ENCODE results near the gene SMTN.

SMTN gene

GRCh38 chr22:31128156-31128555 is 47.0 kb downstream of the SMTN start:
- H3K27ac ChIP-seq, result peak overlapping the region; percentile 5; the same call in 1 of the 2 replicates
- TF ChIP-seq CTCF (conservative IDR thresholded peaks at IDR 0.05) (no peak), ZFX (IDR thresholded peaks at IDR 0.05) (no peak)

GRCh38 chr22:31130873-31131272 is 49.8 kb downstream of the SMTN start:
- H3K27ac ChIP-seq, result peak overlapping the region; percentile 98
- no peak for TF ChIP-seq CTCF (conservative IDR thresholded peaks at IDR 0.05)
- no peak for TF ChIP-seq ZFX (IDR thresholded peaks at IDR 0.05)

- H3K27ac ChIP-seq, result peak overlapping the region; percentile 98; the same call in 1 of the 2 replicates
These were observed 52.8 kb downstream of the SMTN start for GRCh38 chr22:31133911-31134310.

GRCh38 chr22:31134688-31135087 is 53.6 kb downstream of the SMTN start:
- TF ChIP-seq CTCF (conservative IDR thresholded peaks at IDR 0.05), result no peak
- no peak for TF ChIP-seq ZFX (IDR thresholded peaks at IDR 0.05)
- no peak overlapping the region for H3K27ac ChIP-seq

More at GRCh38 chr22:31133911-31134310, 52.8 kb downstream of the SMTN start:
- TF ChIP-seq CTCF (conservative IDR thresholded peaks at IDR 0.05) (no peak), ZFX (IDR thresholded peaks at IDR 0.05) (no peak)

- TF ChIP-seq CTCF (conservative IDR thresholded peaks at IDR 0.05) (no peak), ZFX (IDR thresholded peaks at IDR 0.05) (no peak)
These were observed 54.6 kb downstream of the SMTN start for GRCh38 chr22:31135706-31136105.

GRCh38 chr22:31136155-31136554 is 55.0 kb downstream of the SMTN start:
- no peak for TF ChIP-seq ZFX (IDR thresholded peaks at IDR 0.05)
- H3K27ac ChIP-seq, result no peak overlapping the region

More at GRCh38 chr22:31135706-31136105, 54.6 kb downstream of the SMTN start:
- H3K27ac ChIP-seq, result no peak overlapping the region

GRCh38 chr22:31136711-31137110 is 55.6 kb downstream of the SMTN start:
- TF ChIP-seq ZFX (IDR thresholded peaks at IDR 0.05) (no peak), CTCF (conservative IDR thresholded peaks at IDR 0.05) (no peak)
- H3K27ac ChIP-seq, result no peak overlapping the region

- no peak overlapping the region for H3K27ac ChIP-seq
- no peak for TF ChIP-seq ZFX (IDR thresholded peaks at IDR 0.05)
- no peak for TF ChIP-seq CTCF (conservative IDR thresholded peaks at IDR 0.05)
These were observed 56.6 kb downstream of the SMTN start for GRCh38 chr22:31137721-31138120.
